ENCODE measurements around the gene GPR171. TPM values are rescaled to one million over a fixed set of nuclear protein-coding genes. Genes with fewer than 3 reads are reported as not detected.

Gene GPR171
- total and polyA plus RNA-seq, 2 of the 13 experiments (the other 11 are each of a cell fraction or from before 2014, with no cell fraction given), result not detected

GRCh38 chr3:151210676-151211381 lies 7.8 kb upstream of the GPR171 start:
- H4K20me1 ChIP-seq (ENCODE audit: insufficient read depth, low read length), result no peaks in the 10 kb centered on the region
- CTCF ChIA-PET (ENCODE audit: low intra/inter-chr PET ratio, low total read pairs), result interaction anchor here (1.2 kb wide), 1 partner anchor 42 kb away, joined by 7 read pairs; no protein-coding TSS in a partner anchor
- H3K27me3 ChIP-seq (ENCODE audit: control insufficient read depth in 1 of 2, insufficient read depth in 2 of 2, low read length in 2 of 2), result no peaks in the 10 kb centered on the region
- no TSS peak for BruUV-seq (replicated peaks)
- H3K36me3 ChIP-seq (replicated peaks in 1 of 2; ENCODE audit: control insufficient read depth in 1 of 2, insufficient read depth in 2 of 2, low read length in 2 of 2), result no peaks in the 10 kb centered on the region
- in situ Hi-C loops (cut with HindIII; ENCODE audit: extremely low pct_ligation_motif_present, low pct_unique_long_range_greater_than_20kb) (loop anchor here (25.0 kb wide), 1 partner anchor 576 kb away; no protein-coding TSS in a partner anchor), intact Hi-C loops (cut with micrococcal nuclease; ENCODE audit: unreplicated experiment) (loop anchor here (5.0 kb wide), 1 partner anchor 44 kb away; no protein-coding TSS in a partner anchor)
- no peaks in the 10 kb centered on the region for H3K9me3 ChIP-seq (ENCODE audit: low read length)
- peak; percentile 98 for ATAC-seq
- H3K79me2 ChIP-seq (ENCODE audit: insufficient read depth, low read length), result no peaks in the 10 kb centered on the region
- H3K4me2 ChIP-seq (ENCODE audit: low read depth, low read length), result peak overlapping the region; percentile 78
- peak; percentile 55 for FAIRE-seq
- WGBS (ENCODE audit: low lambda C conversion rate), result 30% methylated on average over 2 of the region's 4 CpGs
- peaks cover 23% of the 10 kb centered on the region for H3K4me1 ChIP-seq (ENCODE audit: insufficient read depth, low read length)
- POLR2A ChIA-PET, result interaction anchor here (0.6 to 1.6 kb wide), 6 partner anchors 11 to 448 kb away, joined by 3 to 15 read pairs (median 8); partner anchors contain the start of gene SIAH2
- peak overlapping the region; percentile 53 for H3K27ac ChIP-seq (ENCODE audit: extremely low read length, insufficient read depth, low read length)
- peak overlapping the region; percentile 5 to 48 (median 41); a peak in 5 of 6 replicates for H3K4me3 ChIP-seq (replicated peaks in 1 of 3; ENCODE audit: insufficient read depth in 1 of 3, low read depth in 2 of 3, low read length in 3 of 3)
- H2AFZ ChIP-seq (ENCODE audit: low read length), result peak overlapping the region; percentile 55
- peak overlapping the region; percentile 38 for H3K9ac ChIP-seq (ENCODE audit: insufficient read depth, low read depth, low read length)
- DNase-seq (ENCODE audit: low spot score), result peak; percentile 35
- no peak for TF ChIP-seq ZBTB34 (CRISPR knock-in tag; IDR thresholded peaks at IDR 0.05)
- TF ChIP-seq HNF1A (IDR thresholded peaks at IDR 0.05; ENCODE audit: low read depth), result 0 out of 2 replicates have a peak, but pooled peaks have one; percentile 16
- TF ChIP-seq HNF1A (CRISPR knock-in tag; IDR thresholded peaks at IDR 0.05; ENCODE audit: borderline replicate concordance), result no peak; the same call in 1 of the 2 replicates
- no peak for TF ChIP-seq ZNF274 (CRISPR knock-in tag; IDR thresholded peaks at IDR 0.05)
- peak; percentile 46; the same call in 1 of the 2 replicates for TF ChIP-seq ZNF614 (CRISPR knock-in tag; IDR thresholded peaks at IDR 0.05; ENCODE audit: borderline replicate concordance)
- TF ChIP-seq ETV5 (CRISPR knock-in tag; IDR thresholded peaks at IDR 0.05; ENCODE audit: borderline replicate concordance), result peak; percentile 19; the same call in 1 of the 2 replicates
- TF ChIP-seq RFXAP (CRISPR knock-in tag; IDR thresholded peaks at IDR 0.05; ENCODE audit: borderline replicate concordance), result no peak
- TF ChIP-seq ZNF354B (CRISPR knock-in tag; IDR thresholded peaks at IDR 0.05), result no peak
- 0 out of 2 replicates have a peak, but pooled peaks have one; percentile 25 for TF ChIP-seq ZMYM3 (CRISPR knock-in tag; IDR thresholded peaks at IDR 0.05)
- no peak for TF ChIP-seq ZNF224 (CRISPR knock-in tag; IDR thresholded peaks at IDR 0.05)
- TF ChIP-seq IKZF5 (CRISPR knock-in tag; IDR thresholded peaks at IDR 0.05), result peak; percentile 32; the same call in 1 of the 2 replicates
- no peak for TF ChIP-seq SCMH1 (CRISPR knock-in tag; IDR thresholded peaks at IDR 0.05; ENCODE audit: borderline replicate concordance)
- TF ChIP-seq ZNF253 (CRISPR knock-in tag; IDR thresholded peaks at IDR 0.05; ENCODE audit: borderline replicate concordance), result no peak
- no peak for TF ChIP-seq SRSF1 (optimal IDR thresholded peaks at IDR 0.05; ENCODE audit: low read depth, low read length)
- TF ChIP-seq CREB3 (CRISPR knock-in tag; IDR thresholded peaks at IDR 0.05), result no peak
- TF ChIP-seq MIER3 (CRISPR knock-in tag; IDR thresholded peaks at IDR 0.05; ENCODE audit: borderline replicate concordance), result no peak

Data from HepG2 (cell line).